ENCODE data around the gene CCDC97.
A peak's percentile ranks its signal among the peaks of the same experiment; 100 is the strongest.
"Not testable (repeated sequence)": the region's sequence is repeated elsewhere in the genome, so short reads cannot be mapped to it uniquely, and the experiment has no call there.

Gene CCDC97

DNA sequence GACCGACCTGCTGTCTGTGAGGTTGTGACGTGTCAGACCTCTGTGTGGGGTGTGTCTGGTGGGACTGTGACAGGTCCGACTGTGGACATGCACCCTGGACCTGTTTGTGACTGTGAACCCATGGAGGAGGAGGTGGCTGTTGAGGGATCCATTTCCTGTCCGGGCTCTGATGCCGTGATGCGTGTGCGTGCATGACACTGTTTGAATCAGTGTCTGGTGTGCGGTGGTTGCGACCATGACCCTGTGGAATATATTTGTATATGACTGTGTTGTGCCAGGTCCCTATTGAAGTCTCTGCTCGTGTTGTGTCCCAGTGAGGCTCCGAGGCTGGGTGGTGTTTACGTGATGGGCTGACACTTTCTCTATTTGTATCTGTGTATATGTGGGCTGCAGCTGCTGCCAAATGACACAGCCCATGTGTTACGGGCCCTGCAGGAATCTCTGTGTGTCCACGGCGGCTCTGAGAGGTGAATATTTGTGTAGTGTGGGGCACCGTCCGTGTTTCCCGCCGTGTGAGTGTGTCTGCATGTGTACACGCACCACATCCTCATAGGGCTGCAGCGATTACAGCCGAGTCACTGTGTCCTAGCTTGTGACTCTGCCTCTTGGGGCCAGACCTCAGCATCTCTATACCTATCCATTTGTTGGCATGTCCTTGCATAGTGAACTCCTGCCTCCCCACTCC is 18.3 kb downstream of the CCDC97 start:
- no peak for DNase-seq
- intact Hi-C loops (cut with DNase I) = no loop called here

DNA sequence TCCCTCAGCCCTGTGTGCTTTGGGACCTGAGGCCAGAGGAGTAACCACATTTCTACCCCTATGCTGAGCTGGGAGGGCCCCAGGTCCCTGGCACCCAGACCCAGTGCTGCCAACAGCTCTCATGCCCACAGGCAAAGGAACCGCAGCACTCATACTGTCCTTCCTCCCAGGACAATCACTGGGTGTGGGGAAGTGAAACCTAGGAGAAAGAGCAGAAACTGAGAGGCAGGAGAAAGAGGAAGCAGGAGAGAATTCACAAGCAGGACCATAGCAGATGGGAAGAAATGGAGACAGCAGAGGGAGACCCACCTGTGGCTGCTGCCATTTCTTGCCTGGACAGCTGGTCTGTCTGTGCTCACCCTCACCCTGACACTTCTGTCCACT is 18.9 kb downstream of the CCDC97 start:
- peak in 7 of 42 donors; percentile 27 to 52 (median 42) for DNase-seq
- intact Hi-C loops (cut with DNase I) = no loop called here

DNA sequence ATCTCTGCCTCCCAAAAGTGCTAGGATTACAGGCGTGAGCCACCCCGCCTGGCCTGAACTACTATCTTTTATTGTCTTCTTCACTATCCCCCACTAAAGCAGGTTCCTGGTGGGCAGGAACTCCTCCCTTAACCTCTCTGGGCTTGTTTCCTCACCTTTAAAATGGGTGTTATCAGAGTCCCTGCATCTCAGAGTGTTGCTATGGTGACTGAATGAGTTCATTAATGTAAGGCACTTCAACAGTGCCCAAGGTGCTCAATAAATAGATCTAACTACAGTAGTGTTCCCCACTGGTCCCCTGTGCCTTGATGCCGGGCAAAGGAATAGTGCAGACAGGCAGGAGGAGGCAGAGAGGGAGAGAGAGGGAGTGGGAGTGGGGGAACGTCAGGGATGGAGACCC is 20.5 kb downstream of the CCDC97 start:
- intact Hi-C loops (cut with DNase I) = no loop called here
- DNase-seq = no peak

DNA sequence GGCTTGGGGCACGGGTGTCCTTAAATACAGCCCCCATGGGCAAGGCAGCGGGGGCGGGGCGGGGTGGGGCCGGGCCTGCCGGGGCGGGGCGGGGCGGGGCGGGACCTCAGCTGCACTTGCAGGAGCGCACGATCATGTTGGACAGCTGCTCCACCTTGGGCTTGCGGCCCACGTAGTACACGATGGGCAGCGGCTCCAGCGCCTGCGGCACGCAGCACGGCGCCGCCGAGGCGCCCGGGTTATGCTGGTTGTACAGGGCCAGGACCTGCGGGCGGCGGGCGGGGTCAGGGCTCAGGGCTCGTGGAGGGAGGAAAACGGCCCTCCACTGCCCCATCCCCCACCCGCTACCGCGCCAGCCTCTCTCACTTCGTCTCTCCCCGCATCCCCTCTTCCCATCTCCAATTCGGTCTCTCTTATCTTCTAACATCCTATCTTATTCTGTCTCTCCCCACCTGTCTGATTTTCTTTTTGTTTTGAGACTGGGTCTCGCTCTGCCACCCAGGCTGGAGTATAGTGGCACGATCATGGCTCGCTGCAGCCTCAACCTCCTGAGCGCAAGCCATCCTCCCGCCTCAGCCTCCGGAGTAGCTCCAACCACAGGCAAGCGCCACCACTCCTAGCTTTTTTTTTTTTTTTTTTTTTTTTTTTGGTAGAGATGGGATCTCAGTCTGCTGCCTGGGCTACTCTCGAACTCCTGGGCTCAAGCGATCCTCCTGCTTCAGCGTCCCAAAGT is 21.1 kb downstream of the CCDC97 start:
- intact Hi-C loops (cut with DNase I) = no loop called here
- no peak for DNase-seq

DNA sequence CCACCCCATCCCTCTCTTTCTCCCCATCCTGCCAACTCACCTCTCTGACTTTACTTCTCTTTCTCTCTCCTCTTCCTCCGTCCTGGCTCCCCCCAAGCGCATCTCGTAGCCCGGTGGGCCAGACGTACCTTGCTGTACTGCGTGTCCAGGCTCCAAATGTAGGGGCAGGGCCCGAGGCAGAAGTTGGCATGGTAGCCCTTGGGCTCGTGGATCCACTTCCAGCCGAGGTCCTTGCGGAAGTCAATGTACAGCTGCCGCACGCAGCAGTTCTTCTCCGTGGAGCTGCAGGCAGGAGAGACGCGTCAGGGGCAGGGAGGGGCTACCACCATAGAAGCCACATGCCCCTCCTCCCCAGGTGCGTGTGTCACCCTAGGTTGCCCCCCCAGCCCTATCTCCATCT is 22.0 kb downstream of the CCDC97 start:
- intact Hi-C loops (cut with DNase I) = no loop called here
- DNase-seq = no peak

DNA sequence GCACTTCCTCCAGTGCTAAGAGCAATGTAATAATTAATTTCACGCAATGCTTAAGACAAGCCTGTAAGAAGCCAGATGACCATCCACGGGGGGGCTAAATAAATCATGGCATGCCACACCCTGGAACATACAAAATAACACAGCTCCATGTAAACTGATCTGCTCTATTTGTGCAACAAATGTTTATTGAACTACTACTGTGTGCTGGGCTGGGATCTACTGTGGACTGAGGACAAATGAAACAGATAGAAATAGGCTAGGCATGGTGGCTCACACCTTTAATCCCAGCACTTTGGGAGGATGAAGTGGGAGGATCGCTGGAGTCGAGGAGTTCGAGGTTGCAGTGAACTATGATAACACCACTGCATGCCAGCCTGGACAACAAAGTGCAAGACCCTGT is 22.5 kb downstream of the CCDC97 start:
- DNase-seq = no peak

DNA sequence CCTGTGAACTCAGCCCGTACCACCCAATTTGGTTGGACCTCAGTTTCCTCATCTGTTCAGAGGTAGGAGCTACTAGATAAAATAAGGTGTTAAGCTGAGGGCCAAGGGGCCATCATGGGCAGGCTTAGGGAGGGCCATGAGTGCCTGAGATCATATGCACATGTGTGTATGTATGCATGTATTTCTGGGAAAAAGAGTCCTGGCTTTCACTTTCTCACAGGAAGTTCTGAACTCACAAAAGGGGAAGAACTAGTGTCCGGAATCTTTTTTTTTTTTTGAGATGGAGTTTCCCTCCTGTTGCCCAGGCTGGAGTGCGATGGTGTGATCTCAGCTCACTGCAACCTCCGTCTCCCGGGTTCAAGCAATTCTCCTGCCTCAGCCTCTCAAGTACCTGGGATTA is 24.8 kb downstream of the CCDC97 start:
- intact Hi-C loops (cut with DNase I) = no loop called here
- no peak for DNase-seq

More for the DNA sequence above, 22.5 kb downstream of the CCDC97 start:
- intact Hi-C loops (cut with DNase I) = no loop called here

DNA sequence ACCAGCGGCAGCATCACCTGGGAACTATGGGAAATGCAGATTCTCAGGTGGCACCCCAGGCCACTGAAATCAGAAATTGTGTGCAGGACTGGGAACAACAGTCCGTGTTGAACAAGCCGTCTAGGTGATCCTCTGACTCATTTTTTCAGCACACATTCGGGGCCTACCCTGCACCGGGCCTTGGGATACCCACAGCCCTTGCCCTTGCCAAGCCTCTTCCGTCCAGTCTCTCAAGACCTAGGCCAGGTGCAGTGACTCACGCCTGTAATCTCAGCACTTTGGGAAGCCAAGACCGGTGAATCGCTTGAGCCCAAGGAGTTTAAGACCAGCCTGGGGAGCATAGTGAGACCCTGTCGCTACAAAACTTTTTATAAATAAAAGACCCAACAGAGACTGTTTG is 25.5 kb downstream of the CCDC97 start:
- intact Hi-C loops (cut with DNase I) = no loop called here
- no peak for DNase-seq

DNA sequence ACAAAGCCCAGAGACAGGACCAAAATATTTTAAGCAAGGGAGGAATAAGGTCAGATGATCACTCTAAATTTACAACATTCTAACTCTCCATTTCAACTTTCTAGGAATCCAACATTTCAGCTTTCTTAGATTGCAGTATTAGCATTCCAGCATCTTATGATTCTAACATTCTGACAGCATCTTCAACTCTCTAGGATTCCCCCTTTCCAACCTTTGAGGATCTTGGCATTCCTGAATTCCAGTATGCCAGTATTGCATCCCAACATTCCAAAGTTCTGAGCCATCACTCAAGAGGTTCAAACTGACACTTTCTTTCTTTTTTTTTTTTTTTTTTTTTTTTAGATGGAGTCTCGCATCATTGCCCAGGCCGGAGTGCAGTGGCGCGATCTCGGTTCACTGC is 30.0 kb downstream of the CCDC97 start:
- DNase-seq = no peak
- intact Hi-C loops (cut with DNase I) = no loop called here

DNA sequence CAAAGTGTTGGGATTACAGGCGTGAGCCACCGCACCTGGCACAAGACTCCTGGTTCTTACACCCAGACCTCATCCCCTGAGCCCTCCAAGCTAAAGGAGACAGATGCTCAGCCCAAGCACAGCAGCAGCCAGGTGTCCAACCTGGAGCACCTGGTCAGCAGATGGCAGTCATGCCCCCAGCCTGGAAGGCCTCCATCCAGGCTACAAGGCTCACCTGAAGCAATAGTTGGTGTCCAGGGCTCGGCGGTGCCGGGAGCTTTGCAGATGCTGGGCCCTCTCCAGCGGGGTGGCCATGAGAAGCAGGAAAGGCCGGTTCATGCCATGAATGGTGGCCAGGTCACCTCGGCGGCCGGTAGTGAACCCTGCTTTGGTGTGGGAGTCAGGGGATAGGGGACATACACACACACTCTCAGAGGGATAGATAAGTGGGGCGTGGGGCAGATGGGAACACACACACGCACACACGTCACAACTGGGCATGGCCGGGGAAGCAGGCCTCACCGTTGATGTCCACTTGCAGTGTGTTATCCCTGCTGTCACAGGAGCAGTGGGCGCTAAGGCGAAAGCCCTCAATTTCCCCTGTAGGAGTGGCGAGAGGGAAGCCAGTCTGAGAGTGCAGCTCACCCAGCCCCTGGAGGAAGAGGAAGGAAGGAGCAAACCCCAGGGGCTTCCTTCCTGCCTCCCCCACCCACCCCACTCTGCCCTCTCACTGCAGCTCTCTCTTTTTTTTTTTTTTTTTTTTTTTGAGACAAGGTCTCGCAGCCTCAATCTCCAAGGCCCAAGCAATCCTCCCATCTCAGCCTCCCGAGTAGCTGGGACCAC is 31.9 kb downstream of the CCDC97 start:
- intact Hi-C loops (cut with DNase I) = no loop called here
- no peak for DNase-seq

DNA sequence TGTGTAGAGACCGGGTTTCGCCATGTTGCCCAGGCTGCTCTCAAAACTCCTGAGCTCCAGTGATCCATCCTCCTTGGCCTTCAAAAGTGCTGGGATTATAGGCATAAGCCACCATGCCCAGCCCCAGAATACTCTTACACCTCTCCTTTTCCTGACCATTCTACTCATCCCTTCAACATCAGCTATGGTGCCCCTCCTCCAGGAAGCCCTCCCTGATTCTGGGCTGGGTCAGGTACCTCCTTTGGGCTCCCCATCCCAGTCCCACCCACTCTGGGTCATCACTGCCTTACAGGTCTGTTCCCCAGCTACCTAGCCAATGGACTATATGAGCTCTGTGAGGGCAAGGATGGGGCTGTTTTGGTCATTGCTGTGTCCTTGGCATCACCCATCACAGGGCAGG is 34.2 kb downstream of the CCDC97 start:
- intact Hi-C loops (cut with DNase I) = no loop called here
- no peak for DNase-seq

DNA sequence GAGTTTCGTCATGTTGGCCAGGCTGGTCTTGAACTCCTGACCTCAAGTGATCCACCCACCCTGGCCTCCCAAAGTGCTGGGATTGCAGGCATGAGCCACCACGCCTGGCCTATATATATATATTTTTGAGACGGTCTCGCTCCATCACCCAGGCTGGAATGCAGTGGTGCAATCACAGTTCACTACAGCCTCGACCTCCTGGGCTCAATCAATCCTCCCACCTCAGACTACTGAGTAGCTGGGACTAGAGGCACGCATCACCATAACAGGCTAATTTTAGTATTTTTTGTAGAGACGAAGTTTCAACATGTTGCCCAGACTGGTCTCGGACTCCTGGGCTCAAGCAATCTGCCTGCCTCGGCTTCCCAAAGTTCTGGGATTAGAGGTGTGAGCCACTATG is 36.9 kb downstream of the CCDC97 start:
- intact Hi-C loops (cut with DNase I); DNase-seq: not testable (repeated sequence)

DNA sequence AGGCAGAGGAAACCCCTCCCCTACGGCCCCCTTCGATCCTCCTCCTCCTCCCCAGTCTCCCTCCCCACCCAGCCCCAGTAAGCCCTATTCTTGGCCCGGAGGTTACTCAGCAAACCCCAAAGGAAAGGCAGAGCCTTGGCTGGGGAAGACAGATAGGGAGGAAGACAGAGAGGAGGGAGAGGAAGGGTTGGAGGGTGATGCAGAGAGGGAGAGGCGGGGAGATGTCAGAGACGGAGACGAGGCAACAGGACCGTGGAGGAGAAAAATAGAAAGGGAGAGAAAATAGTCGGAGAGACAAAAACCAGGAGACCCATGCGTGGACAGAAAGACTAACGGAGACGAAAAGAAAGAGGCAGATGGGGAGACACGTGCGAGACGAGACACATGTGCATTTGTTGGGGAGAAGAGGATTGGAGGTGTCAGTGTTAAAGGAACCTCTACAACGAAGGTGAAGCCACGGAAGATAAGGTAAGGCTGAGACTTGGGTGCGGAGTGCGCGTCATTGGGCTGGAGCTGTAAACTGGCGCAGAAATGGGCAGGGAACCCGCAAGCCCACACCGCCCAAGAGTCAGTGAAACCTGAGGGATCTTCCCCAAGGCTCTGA is 40.9 kb downstream of the CCDC97 start:
- no peak for DNase-seq
- intact Hi-C loops (cut with DNase I) = no loop called here

DNA sequence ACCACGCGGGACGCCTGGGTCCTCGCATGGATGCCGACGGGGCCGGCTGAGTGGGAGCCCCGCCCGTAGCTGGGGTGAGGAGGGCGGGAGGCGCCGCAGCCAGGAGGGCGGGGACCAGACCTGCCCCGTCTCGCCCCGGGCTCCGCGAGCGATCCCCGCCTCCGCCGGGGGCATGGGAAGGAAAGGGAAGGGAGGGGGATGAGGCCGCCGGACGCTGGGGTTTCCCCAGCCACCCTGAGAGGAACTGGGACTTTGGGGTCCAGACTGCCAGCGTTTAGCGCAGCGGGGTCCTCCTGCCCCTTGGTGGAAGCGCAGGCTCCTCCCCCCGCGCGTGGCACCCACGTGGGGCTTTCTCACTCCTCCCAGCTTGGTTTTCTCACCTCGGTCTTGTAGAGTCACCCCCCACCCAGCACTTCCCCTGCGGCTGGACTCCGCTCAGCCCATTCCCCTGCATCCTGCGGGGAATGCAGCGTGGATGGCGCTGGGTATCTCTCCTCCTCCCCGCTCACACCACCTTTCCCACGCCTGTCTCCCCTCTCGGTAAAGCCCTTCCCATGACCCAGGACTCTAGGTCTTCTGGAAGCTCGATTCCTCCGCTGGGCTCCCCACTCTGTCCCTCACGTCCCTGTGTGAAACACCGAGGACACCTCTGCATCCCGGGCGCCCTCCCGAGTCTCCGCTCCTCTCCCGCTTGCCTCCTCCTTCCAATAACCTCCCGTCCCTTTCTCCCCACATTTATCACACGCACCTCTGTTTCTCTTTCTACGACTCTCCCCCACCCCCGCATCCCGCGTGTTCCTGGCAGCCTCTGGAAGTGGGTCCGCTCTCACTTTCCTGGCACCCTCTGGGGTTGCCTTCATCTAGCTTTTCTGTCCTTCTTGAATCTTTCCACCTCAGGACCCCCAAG is 41.6 kb downstream of the CCDC97 start:
- peak in 37 of 42 donors; percentile 12 to 76 (median 56) for DNase-seq
- intact Hi-C loops (cut with DNase I) = no loop called here

DNA sequence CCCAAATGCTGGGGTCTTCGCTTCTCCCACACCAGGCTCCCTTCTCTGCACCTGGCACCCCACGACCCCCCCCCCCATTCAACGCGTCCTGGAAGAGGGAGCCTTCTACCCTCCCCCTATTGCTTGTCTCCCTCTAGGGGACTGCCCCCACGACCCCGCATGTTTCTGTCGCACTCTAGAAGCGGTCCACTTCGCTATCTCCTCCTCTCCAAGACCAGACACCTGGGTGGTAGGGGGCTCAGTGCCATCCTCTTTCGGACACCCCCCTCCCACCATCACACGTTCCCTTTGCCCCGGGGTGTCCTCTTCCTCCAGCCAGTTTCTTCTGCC is 42.3 kb downstream of the CCDC97 start:
- intact Hi-C loops (cut with DNase I) = no loop called here
- no peak for DNase-seq

DNA sequence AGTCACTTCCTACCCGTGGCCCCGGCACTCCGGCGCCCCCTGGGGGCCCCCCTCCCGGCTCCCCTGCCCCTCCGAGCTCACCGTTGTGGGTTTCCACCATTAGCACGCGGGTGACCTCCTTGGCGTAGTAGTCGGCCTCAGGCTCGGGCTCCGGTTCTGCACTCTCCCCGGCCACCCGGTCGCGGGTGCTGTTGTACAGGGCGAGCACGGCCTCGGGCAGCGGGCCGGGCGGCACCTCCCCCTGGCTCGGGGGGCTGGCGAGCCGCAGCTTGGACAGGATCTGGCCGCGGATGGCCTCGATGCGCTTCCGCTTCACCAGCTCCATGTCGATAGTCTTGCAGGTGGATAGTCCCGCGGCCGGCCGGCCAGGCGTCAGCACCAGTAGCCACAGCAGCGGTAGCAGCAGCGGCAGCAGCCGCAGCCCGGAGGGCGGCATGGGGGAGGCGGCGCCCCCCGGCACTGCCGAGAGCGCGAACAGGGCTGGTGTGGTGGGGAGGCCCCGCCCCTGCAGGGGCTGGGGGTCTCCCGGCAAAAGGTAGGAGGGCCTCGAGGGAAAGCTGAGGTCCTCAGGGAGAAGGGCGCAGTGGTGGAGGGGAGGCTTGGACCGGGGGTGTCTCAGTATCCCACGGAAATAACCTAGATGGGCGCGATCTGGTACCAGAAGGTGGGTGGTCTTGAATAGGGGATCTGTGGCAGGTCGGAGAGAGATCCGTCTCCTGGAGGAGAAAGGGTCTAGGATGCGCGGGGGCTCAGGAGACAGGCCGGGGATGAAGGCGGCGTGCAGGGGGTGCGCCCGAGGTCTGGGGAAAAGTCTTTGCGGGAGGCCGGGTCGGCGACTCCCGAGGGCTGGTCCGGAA is 42.9 kb downstream of the CCDC97 start:
- intact Hi-C loops (cut with DNase I) = no loop called here
- DNase-seq = peak in 25 of 42 donors; percentile 15 to 67 (median 50)

DNA sequence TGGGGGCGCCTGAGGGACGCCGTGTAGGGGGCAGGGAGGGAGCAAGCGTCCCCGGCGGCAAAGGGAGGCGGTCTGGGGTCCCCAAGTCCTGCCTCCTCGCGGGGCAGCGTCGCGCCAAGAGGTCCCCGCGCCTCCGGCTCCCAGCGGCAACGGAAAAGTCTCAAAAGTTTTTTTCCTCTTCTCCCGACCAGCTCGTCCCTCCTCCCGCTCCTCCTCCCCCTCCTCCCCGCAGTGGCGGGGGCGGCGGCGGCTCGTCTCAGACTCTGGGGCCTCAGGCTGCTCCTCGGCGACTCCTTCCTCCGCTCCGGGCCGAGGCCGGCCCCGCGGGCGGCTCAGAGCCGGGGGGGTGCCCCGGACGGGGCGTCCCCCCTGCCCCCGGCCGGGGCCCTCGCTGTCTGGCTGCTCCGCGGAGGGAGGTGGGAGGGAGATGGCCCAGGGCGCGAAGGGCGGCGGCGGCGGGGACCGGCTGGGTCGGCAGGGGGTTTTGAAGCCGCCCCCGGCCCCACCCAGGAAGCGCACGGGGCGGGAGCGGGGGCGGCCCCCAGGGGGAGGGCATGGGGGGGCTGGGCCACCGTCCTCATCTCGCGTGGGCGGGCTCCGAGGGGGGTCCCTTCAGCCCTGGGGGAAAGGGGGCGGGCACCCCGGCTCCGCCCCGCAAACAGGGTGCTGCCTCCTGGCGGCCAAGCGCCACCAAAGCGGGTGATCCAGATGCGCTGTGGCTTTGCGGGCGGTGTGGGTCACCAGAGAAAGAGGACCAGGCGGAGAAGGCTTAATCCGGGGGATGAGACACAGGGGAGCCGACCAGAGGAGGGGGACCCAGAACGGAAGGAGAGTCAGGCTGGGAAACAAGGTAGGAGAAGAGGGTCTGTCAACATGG is 43.7 kb downstream of the CCDC97 start, which contains the start of gene TGFB1:
Gene TGFB1, minus strand, starts transcription at position 457 of the 877 bp plus-strand sequence. CDS start 878 bp downstream, outside the sequence.
- DNase-seq = peak in 40 of 42 donors; percentile 51 to 82 (median 70)

More for the DNA sequence above, 43.7 kb downstream of the CCDC97 start, which contains the start of gene TGFB1:
- intact Hi-C loops (cut with DNase I) = no loop called here

All from head of caudate nucleus (tissue), 42 donors.